ENCODE data around the gene PIEZO1. TPM values are rescaled to one million over a fixed set of nuclear protein-coding genes. Genes with fewer than 3 reads are reported as not detected.

Gene PIEZO1
- total RNA-seq, 4 donors from 2014 or later = 105 to 248 (median 172) TPM

DNA sequence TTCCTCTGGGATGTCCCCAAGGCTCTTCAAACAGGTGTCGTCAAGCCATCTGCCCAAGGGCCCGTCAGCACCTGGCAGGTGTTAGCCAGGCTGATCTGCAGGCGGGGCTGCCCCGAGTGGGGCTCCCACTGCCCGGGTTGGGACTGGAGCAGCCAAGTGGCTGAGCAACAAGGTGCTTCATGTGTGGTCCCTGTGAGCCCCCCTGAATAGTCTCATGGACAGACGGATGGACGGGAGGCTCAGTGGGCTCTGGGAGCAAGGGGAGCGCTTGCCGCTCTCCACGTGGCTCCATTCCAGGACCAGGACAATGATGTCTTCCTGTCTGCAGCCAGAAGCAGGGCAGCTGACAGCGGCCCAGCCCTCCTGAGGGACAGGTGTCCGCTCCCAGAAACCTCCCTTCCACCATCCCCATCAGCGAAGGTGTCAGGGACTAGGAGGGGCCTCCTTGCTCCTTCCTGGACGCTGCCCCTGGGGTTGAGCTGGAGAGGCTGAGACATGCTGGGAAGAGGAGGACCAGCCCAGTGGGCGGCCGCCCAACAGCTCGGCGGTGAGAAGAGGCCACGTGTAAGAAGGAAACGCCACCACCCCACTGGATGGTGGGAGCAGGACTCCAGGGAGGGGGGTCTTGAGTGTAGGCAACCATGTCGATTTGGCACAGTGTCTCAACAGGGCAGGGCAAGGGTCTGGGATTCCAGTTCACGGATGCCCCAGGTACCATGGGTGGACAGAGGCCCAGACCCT lies 108.3 kb downstream of the PIEZO1 start:
- H3K27me3 ChIP-seq = peaks cover 40% of the 10 kb centered on the region
- H3K27ac ChIP-seq = no peak overlapping the region
- TF ChIP-seq, protein P1, sequence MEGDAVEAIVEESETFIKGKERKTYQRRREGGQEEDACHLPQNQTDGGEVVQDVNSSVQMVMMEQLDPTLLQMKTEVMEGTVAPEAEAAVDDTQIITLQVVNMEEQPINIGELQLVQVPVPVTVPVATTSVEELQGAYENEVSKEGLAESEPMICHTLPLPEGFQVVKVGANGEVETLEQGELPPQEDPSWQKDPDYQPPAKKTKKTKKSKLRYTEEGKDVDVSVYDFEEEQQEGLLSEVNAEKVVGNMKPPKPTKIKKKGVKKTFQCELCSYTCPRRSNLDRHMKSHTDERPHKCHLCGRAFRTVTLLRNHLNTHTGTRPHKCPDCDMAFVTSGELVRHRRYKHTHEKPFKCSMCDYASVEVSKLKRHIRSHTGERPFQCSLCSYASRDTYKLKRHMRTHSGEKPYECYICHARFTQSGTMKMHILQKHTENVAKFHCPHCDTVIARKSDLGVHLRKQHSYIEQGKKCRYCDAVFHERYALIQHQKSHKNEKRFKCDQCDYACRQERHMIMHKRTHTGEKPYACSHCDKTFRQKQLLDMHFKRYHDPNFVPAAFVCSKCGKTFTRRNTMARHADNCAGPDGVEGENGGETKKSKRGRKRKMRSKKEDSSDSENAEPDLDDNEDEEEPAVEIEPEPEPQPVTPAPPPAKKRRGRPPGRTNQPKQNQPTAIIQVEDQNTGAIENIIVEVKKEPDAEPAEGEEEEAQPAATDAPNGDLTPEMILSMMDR (IDR thresholded peaks at IDR 0.05) = no peak
- TF ChIP-seq EP300 (IDR thresholded peaks at IDR 0.05) (no peak), POLR2A (IDR thresholded peaks at IDR 0.05) (no peak), POLR2AphosphoS5 (IDR thresholded peaks at IDR 0.05) (no peak)
- H3K9me3 ChIP-seq = no peaks in the 10 kb centered on the region
- H3K36me3 ChIP-seq = peaks cover 0 to 18% of the 10 kb centered on the region in 2 donors
- H3K4me3 ChIP-seq = no peak overlapping the region
- H3K4me1 ChIP-seq = peaks cover 0 to 6% (median 0%) of the 10 kb centered on the region in 3 donors
- WGBS, 2 donors (ENCODE audit: low coverage in 1 of 2) = 100% methylated on average over 3 of the region's 22 CpGs; no CpG with 5 or more reads in 1 of the 2 donors
- ATAC-seq = no peak

DNA sequence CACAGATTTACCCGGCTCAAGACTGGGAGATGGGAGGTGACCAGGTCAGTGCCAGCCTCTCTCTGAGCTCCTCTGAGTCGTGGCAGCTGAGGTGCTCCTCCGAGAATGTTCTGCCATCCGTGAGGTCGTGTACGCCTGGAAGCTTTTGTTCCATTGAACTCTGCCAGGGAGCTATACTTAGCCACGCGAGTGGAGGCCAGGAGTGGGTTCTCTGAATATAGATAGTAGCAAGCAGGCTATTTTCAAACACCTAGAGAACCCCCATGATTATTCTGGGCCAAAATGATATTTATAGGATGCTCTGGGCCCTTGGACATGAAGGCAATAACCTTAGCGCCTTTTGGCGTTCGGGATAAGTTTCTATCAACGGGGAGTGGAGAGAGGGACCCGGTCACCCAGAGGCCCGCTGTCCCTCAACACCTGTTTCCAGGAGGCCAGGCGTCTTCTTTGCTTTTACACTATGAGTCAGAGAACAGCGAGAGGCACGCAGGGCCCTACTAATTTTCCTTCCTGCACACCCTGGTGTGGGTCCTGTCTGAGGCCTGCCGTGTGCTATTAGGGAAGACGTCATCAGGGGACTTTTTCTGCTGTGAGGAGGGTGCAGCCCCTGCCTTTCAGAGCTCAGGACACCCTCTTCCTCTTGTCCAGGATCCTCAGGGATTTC lies 111.2 kb downstream of the PIEZO1 start:
- H3K27ac ChIP-seq = no peak overlapping the region
- H3K36me3 ChIP-seq = peaks cover 0 to 18% of the 10 kb centered on the region in 2 donors
- no peak overlapping the region for H3K4me3 ChIP-seq
- ATAC-seq = no peak
- no peaks in the 10 kb centered on the region for H3K4me1 ChIP-seq
- no peaks in the 10 kb centered on the region for H3K9me3 ChIP-seq
- peaks cover 11% of the 10 kb centered on the region for H3K27me3 ChIP-seq
- 87% methylated on average over 4 to 5 of the region's 19 CpGs for WGBS, 2 donors (ENCODE audit: low coverage in 1 of 2)
- TF ChIP-seq EP300 (IDR thresholded peaks at IDR 0.05) = no peak
- TF ChIP-seq, protein P1 (IDR thresholded peaks at IDR 0.05) = no peak
- no peak for TF ChIP-seq POLR2AphosphoS5 (IDR thresholded peaks at IDR 0.05)
- no peak for TF ChIP-seq POLR2A (IDR thresholded peaks at IDR 0.05)

DNA sequence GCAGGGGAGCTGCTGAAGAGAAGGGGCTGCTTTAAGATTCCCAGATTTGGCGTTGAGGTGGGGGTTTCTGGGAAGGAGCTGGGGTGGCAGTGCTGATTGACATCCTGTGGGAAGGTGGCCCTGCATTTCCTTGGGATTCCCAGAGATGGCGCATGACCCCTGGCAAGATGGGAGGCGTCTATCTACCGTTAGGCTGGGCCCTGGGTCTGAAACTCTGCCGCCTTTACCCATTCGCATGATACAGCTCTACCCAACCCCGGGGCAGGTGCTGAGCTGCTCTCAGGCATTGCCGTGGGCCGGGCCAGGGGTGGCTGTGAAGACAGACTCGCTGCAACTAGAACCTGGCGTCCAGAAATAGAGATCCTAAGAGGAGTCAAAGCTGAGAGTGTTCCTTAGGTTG lies 112.2 kb downstream of the PIEZO1 start:
- no peak for ATAC-seq
- Histone ChIP-seq H3K27ac (no peak overlapping the region), H3K36me3 (peaks cover 0 to 22% of the 10 kb centered on the region in 2 donors), H3K4me1 (no peaks in the 10 kb centered on the region), H3K27me3 (peaks cover under 1% of the 10 kb centered on the region), H3K9me3 (no peaks in the 10 kb centered on the region), H3K4me3 (no peak overlapping the region)
- TF ChIP-seq POLR2A (IDR thresholded peaks at IDR 0.05) (no peak), EP300 (IDR thresholded peaks at IDR 0.05) (no peak), POLR2AphosphoS5 (IDR thresholded peaks at IDR 0.05) (no peak)
- TF ChIP-seq, protein P1 (IDR thresholded peaks at IDR 0.05) = no peak
- WGBS, 2 donors (ENCODE audit: low coverage in 1 of 2) = 66 to 92% methylated on average over 2 to 10 of the region's 11 CpGs

DNA sequence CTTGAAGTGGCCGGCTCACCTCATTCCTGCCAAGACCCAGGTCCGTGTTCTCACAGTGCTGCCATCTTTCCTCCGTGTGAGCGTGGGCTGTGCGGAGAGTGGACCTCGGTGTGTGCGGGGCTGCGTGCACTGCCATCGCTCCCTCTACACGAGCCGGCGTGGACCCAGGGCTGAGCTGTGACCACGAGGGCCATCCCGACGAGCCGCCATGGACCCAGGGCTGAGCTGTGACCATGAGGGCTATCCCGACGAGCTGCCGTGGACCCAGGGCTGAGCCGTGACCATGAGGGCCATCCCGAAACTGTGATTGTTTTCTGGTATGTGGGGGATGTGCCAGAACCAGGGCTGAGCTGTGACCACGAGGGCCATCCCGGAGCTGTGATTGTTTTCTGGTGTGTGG lies 113.2 kb downstream of the PIEZO1 start:
- Histone ChIP-seq H3K27ac (no peak overlapping the region), H3K4me1 (no peaks in the 10 kb centered on the region), H3K36me3 (peaks cover 0 to 22% of the 10 kb centered on the region in 2 donors), H3K27me3 (no peaks in the 10 kb centered on the region), H3K9me3 (no peaks in the 10 kb centered on the region), H3K4me3 (no peak overlapping the region)
- TF ChIP-seq, protein P1 (IDR thresholded peaks at IDR 0.05) = no peak
- TF ChIP-seq POLR2AphosphoS5 (IDR thresholded peaks at IDR 0.05) = no peak
- no peak for TF ChIP-seq EP300 (IDR thresholded peaks at IDR 0.05)
- TF ChIP-seq POLR2A (IDR thresholded peaks at IDR 0.05) = no peak
- WGBS, 2 donors (ENCODE audit: low coverage in 1 of 2) = 100% methylated on average over 2 of the region's 23 CpGs; no CpG with 5 or more reads in 1 of the 2 donors
- ATAC-seq = no peak
